Osteocyte (in vitro differentiated cells): Measurements from ENCODE around the gene PFKM. TPM values are rescaled to one million over a fixed set of nuclear protein-coding genes. Genes with fewer than 3 reads are reported as not detected.

Experiments
- DNase-seq: peaks from one replicate; pipeline ENCODE4 v3.0.0; 2021; ENCODE audit warnings: mixed read lengths; ENCODE audit not compliant: unreplicated experiment; ENCODE audit errors: extremely low spot score
- H3K27ac Mint-ChIP-seq: one replicate; pipeline ENCODE4 v1.8.0; 2021; ENCODE audit warnings: mild to moderate bottlenecking, mixed read lengths; ENCODE audit not compliant: unreplicated experiment
- H3K27me3 Mint-ChIP-seq: one replicate; pipeline ENCODE4 v1.8.0; 2021; ENCODE audit warnings: mixed read lengths; ENCODE audit not compliant: unreplicated experiment
- H3K36me3 Mint-ChIP-seq: one replicate; pipeline ENCODE4 v1.8.0; 2021; ENCODE audit warnings: mixed read lengths; ENCODE audit not compliant: unreplicated experiment
- H3K4me1 Mint-ChIP-seq: one replicate; pipeline ENCODE4 v1.8.0; 2021; ENCODE audit warnings: mixed read lengths; ENCODE audit not compliant: unreplicated experiment
- H3K4me3 Mint-ChIP-seq: one replicate; pipeline ENCODE4 v1.8.0; 2021; ENCODE audit warnings: mild to moderate bottlenecking, moderate library complexity, mixed read lengths; ENCODE audit not compliant: unreplicated experiment
- H3K9me3 Mint-ChIP-seq: one replicate; pipeline ENCODE4 v1.8.0; 2021; ENCODE audit warnings: mixed read lengths; ENCODE audit not compliant: unreplicated experiment
- microRNA-seq: library from miRNA; unstranded; fragments of <30 nt; microRNA quantifications from one replicate; pipeline ENCODE4 v1.1.0, GENCODE V29; 2020; ENCODE audit not compliant: unreplicated experiment
- total RNA-seq: library from RNA; stranded (reverse); gene quantifications from 2 replicates; pipeline ENCODE4 v1.2.1, GENCODE V29; 2021
- TF ChIP-seq, protein P1 (sequence below): fragments of 200-600 bp; sonication (generic); IDR thresholded peaks from 2 replicates; pipeline ENCODE4 v1.5.0; 2021; ENCODE audit warnings: antibody characterized with exemption, mild to moderate bottlenecking, moderate library complexity

The PFKM gene
- total RNA-seq, 1 donor from 2014 or later, result 78.0 TPM

DNA sequence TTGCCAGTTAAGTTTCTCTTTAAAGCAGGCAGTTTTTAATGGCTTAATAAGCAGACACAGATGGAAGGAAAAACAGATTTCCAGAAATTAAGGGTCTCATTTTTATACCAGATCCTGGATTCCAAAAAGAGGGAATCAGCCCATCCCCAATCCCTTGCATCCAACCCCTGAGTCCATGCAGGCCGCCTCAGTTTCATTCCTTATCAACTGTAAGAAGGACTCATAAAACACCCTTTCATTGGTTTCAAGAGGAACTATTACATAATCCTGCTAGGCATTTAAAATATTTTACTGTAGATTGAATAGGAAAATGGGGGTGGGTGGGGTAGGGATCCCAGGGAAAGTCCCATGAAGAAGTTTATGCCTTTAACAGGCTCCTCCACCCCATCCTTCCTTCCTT lies 73.7 kb downstream of the PFKM start:
- H3K4me3 Mint-ChIP-seq, result no peak overlapping the region
- peaks cover 66% of the 10 kb centered on the region for H3K27me3 Mint-ChIP-seq
- H3K9me3 Mint-ChIP-seq, result no peaks in the 10 kb centered on the region
- DNase-seq, result no peak
- no peaks in the 10 kb centered on the region for H3K36me3 Mint-ChIP-seq
- H3K27ac Mint-ChIP-seq, result no peak overlapping the region
- TF ChIP-seq, protein P1, sequence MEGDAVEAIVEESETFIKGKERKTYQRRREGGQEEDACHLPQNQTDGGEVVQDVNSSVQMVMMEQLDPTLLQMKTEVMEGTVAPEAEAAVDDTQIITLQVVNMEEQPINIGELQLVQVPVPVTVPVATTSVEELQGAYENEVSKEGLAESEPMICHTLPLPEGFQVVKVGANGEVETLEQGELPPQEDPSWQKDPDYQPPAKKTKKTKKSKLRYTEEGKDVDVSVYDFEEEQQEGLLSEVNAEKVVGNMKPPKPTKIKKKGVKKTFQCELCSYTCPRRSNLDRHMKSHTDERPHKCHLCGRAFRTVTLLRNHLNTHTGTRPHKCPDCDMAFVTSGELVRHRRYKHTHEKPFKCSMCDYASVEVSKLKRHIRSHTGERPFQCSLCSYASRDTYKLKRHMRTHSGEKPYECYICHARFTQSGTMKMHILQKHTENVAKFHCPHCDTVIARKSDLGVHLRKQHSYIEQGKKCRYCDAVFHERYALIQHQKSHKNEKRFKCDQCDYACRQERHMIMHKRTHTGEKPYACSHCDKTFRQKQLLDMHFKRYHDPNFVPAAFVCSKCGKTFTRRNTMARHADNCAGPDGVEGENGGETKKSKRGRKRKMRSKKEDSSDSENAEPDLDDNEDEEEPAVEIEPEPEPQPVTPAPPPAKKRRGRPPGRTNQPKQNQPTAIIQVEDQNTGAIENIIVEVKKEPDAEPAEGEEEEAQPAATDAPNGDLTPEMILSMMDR, result no peak
- peaks cover 6% of the 10 kb centered on the region for H3K4me1 Mint-ChIP-seq

DNA sequence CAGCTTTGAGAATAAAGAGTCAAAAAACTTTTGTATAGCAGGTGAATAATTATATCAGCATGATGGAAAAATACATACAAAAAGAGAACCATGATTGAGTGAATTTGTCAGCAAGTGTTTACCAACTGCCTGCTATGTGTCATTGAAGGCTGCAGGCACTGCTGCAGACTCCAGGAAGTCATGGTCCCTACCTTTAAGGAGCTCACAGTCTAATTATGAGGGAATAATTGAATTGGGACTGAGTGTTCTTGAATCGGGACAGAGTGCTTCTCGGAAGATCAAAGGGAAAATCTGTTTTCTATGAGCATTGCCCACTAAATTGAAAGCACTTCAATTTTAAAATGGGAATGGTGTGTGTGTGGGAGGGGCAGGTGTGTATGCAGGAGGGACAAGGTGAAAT lies 74.5 kb downstream of the PFKM start:
- Mint-ChIP-seq H3K9me3 (no peaks in the 10 kb centered on the region), H3K4me1 (peaks cover 11% of the 10 kb centered on the region), H3K27ac (no peak overlapping the region), H3K36me3 (no peaks in the 10 kb centered on the region), H3K27me3 (peaks cover 59% of the 10 kb centered on the region), H3K4me3 (no peak overlapping the region)
- TF ChIP-seq, protein P1, result no peak
- DNase-seq, result no peak

DNA sequence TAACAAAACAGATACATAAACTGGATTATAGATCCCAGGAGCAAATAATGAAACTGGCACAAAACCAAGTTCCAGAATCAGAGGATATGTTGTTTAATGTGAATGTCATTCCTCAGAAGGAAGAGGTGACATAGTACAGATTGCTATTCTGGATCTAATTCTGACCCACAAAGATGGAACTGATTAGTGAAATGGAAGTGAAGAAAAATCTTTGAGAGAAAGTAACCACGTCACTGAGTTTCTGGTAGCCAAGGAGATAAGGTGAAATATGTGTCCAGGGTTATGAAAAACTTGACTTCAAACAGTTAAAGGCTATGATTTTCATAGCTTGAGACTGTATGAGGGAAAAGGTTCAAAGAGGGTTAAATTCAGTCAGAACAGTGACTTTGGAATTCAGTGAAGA lies 75.6 kb downstream of the PFKM start:
- Mint-ChIP-seq H3K9me3 (no peaks in the 10 kb centered on the region), H3K4me1 (peaks cover 11% of the 10 kb centered on the region), H3K36me3 (no peaks in the 10 kb centered on the region), H3K27me3 (peaks cover 48% of the 10 kb centered on the region), H3K27ac (no peak overlapping the region), H3K4me3 (no peak overlapping the region)
- TF ChIP-seq, protein P1, result no peak
- DNase-seq, result no peak

Small RNAs within 50 kb of the gene (microRNA-seq; reads per million reads assigned to microRNA genes)
- not detected for gene MIR6505

Other genes with a start within 250 kb of the PFKM start
- 1.9 and 2.7 TPM in 2 replicates for gene VDR, start 214.4 kb upstream of the PFKM start, total RNA-seq
- 53.2 and 60.9 TPM in 2 replicates for gene TMEM106C, start 155.8 kb upstream of the PFKM start, total RNA-seq
- 0.70 and 2.0 TPM in 2 replicates for gene COL2A1, start 114.9 kb upstream of the PFKM start, total RNA-seq
- 19.4 and 25.6 TPM in 2 replicates for gene SENP1, start 13.3 kb upstream of the PFKM start, total RNA-seq
- 34.4 and 36.1 TPM in 2 replicates for gene ASB8, start 38.2 kb downstream of the PFKM start, total RNA-seq
- 0.29 and 0.32 TPM in 2 replicates for gene CCDC184, start 64.3 kb downstream of the PFKM start, total RNA-seq
- gene OR10AD1, start 83.9 kb downstream of the PFKM start, total RNA-seq, result not detected in 2 replicates
- gene ZNF641, start 231.6 kb downstream of the PFKM start, total RNA-seq, result 11.9 and 18.5 TPM in 2 replicates